IMR-90 (cell line): ENCODE results near the gene NXPE3.

Experiments used
- CEBPB ChIP-seq: IDR thresholded peaks from 2 replicates; pipeline ENCODE4 v1.6.1; 2012; ENCODE audit warnings: low read depth, low read length, improper control_type of control experiment
- MAFK ChIP-seq: IDR thresholded peaks from 2 replicates; pipeline ENCODE4 v1.6.1; 2012; ENCODE audit warnings: low read depth, low read length, improper control_type of control experiment
- MAZ ChIP-seq: IDR thresholded peaks from 2 replicates; pipeline ENCODE4 v1.6.1; 2012; ENCODE audit warnings: low read depth, mild to moderate bottlenecking, low read length, improper control_type of control experiment, moderate library complexity, borderline replicate concordance
- MXI1 ChIP-seq: IDR thresholded peaks from 2 replicates; pipeline ENCODE4 v1.6.1; 2012; ENCODE audit warnings: low read depth, mild to moderate bottlenecking, low read length, moderate library complexity, borderline replicate concordance
- RAD21 ChIP-seq: IDR thresholded peaks from 2 replicates; pipeline ENCODE4 v1.6.1; 2012; ENCODE audit warnings: low read length, improper control_type of control experiment
- RCOR1 ChIP-seq: IDR thresholded peaks from 2 replicates; pipeline ENCODE4 v1.6.1; 2012; ENCODE audit warnings: mild to moderate bottlenecking, low read length, improper control_type of control experiment; ENCODE audit not compliant: insufficient replicate concordance
- SMC3 ChIP-seq: fragments of 150-350 bp; IDR thresholded peaks from 2 replicates; pipeline ENCODE4 v1.6.1; 2016; ENCODE audit warnings: low read depth, mild to moderate bottlenecking, antibody characterized with exemption, low read length, moderate library complexity
- TF ChIP-seq, protein P1 (sequence below): conservative IDR thresholded peaks from 2 replicates; pipeline ENCODE4 v1.5.1; 2012; ENCODE audit warnings: mild to moderate bottlenecking, low read depth, low read length, improper control_type of control experiment
- TF ChIP-seq, protein P2 (sequence below): fragments of 150-350 bp; IDR thresholded peaks from 2 replicates; pipeline ENCODE4 v1.6.1; 2016; ENCODE audit warnings: low read depth, mild to moderate bottlenecking, low read length, moderate library complexity, borderline replicate concordance

DNA sequence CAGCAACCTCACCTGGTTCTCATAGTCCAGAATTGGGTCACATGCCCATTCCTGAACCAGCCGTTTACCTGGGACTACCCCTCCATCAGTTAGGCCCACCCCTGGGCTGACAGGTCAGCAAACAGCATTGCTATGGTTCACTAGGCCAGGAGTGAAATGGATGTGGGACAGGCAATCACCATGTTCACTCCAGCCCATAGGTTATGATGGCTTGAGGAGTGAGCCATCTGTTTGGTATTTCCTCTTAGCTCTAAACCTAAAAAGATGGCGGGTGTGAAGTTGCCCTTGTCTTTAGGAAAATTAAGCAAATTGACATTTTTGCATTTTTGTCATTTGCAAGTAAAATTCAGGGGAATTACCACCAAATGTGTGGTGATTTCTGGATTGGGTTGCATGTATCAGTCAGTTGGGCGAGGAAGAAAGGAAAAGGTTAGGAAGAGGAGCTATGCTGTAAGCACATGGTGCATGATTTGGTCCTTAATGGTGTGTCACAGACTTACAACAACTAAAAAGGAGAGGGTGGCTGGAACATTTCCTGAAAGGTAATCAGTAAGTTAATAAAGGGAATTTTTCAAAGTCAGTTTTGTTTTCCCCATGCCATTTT, 17.2 kb downstream of the NXPE3 start:
- TF ChIP-seq, protein P1, sequence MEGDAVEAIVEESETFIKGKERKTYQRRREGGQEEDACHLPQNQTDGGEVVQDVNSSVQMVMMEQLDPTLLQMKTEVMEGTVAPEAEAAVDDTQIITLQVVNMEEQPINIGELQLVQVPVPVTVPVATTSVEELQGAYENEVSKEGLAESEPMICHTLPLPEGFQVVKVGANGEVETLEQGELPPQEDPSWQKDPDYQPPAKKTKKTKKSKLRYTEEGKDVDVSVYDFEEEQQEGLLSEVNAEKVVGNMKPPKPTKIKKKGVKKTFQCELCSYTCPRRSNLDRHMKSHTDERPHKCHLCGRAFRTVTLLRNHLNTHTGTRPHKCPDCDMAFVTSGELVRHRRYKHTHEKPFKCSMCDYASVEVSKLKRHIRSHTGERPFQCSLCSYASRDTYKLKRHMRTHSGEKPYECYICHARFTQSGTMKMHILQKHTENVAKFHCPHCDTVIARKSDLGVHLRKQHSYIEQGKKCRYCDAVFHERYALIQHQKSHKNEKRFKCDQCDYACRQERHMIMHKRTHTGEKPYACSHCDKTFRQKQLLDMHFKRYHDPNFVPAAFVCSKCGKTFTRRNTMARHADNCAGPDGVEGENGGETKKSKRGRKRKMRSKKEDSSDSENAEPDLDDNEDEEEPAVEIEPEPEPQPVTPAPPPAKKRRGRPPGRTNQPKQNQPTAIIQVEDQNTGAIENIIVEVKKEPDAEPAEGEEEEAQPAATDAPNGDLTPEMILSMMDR: no peak
- TF ChIP-seq SMC3: no peak
- TF ChIP-seq MAFK: no peak
- TF ChIP-seq, protein P2, sequence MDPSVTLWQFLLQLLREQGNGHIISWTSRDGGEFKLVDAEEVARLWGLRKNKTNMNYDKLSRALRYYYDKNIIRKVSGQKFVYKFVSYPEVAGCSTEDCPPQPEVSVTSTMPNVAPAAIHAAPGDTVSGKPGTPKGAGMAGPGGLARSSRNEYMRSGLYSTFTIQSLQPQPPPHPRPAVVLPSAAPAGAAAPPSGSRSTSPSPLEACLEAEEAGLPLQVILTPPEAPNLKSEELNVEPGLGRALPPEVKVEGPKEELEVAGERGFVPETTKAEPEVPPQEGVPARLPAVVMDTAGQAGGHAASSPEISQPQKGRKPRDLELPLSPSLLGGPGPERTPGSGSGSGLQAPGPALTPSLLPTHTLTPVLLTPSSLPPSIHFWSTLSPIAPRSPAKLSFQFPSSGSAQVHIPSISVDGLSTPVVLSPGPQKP: no peak
- no peak for TF ChIP-seq RCOR1
- TF ChIP-seq RAD21: no peak
- TF ChIP-seq MAZ: no peak
- TF ChIP-seq MXI1: no peak
- TF ChIP-seq CEBPB: no peak
